Mesendoderm (in vitro differentiated cells): Measurements from ENCODE around the gene RALGPS1.

Experiments used
- DNase-seq: peaks from one replicate; pipeline ENCODE4 v3.0.0; 2013
- H2AK5ac ChIP-seq: 2 replicates; pipeline ENCODE4 v1.6.1; 2013; ENCODE audit warnings: low read length, inconsistent platforms
- H2BK120ac ChIP-seq: 2 replicates; pipeline ENCODE4 v1.6.1; 2013; ENCODE audit warnings: low read depth, mild to moderate bottlenecking, low read length, moderate library complexity, mixed read lengths
- H2BK15ac ChIP-seq: replicated peaks from 2 replicates; pipeline ENCODE4 v1.6.1; 2013; ENCODE audit warnings: low read depth, mild to moderate bottlenecking, moderate library complexity
- H2BK5ac ChIP-seq: 2 replicates; pipeline ENCODE4 v1.6.1; 2013; ENCODE audit warnings: low read length, inconsistent platforms
- H3K18ac ChIP-seq: 2 replicates; pipeline ENCODE4 v1.6.1; 2013; ENCODE audit warnings: mild to moderate bottlenecking, low read length, mixed read lengths
- H3K23ac ChIP-seq: one replicate; pipeline ENCODE4 v1.6.1; 2013; ENCODE audit warnings: low read length
- H3K27ac ChIP-seq: 2 replicates; pipeline ENCODE4 v1.5.1; 2013; ENCODE audit warnings: low read depth, mild to moderate bottlenecking, inconsistent platforms, low read length, moderate library complexity
- H3K27me3 ChIP-seq: 2 replicates; pipeline ENCODE4 v1.6.1; 2013; ENCODE audit warnings: low read length, control low read depth, mild to moderate bottlenecking, inconsistent platforms; ENCODE audit not compliant: insufficient read depth, poor library complexity
- H3K36me3 ChIP-seq: 2 replicates; pipeline ENCODE4 v1.6.1; 2013; ENCODE audit warnings: low read length, inconsistent platforms; ENCODE audit not compliant: control insufficient read depth, insufficient read depth
- H3K4ac ChIP-seq: one replicate; pipeline ENCODE4 v1.6.1; 2013; ENCODE audit warnings: low read depth, mild to moderate bottlenecking, low read length, moderate library complexity
- H3K4me1 ChIP-seq: 2 replicates; pipeline ENCODE4 v1.6.1; 2013; ENCODE audit warnings: low read depth, low read length, inconsistent platforms; ENCODE audit not compliant: control insufficient read depth
- H3K4me2 ChIP-seq: 2 replicates; pipeline ENCODE4 v1.6.1; 2013; ENCODE audit warnings: low read length
- H3K4me3 ChIP-seq: 2 replicates; pipeline ENCODE4 v1.5.1; 2013; ENCODE audit warnings: mild to moderate bottlenecking, low read length
- H3K56ac ChIP-seq: one replicate; pipeline ENCODE4 v1.6.1; 2013; ENCODE audit warnings: low read length
- H3K79me1 ChIP-seq: 2 replicates; pipeline ENCODE4 v1.6.1; 2013; ENCODE audit warnings: low read length, inconsistent platforms
- H3K79me2 ChIP-seq: 2 replicates; pipeline ENCODE4 v1.6.1; 2013; ENCODE audit warnings: mild to moderate bottlenecking, low read length; ENCODE audit not compliant: control insufficient read depth, insufficient read depth
- H3K9ac ChIP-seq: 2 replicates; pipeline ENCODE4 v1.6.1; 2013; ENCODE audit warnings: low read length, inconsistent platforms
- H4K5ac ChIP-seq: one replicate; pipeline ENCODE4 v1.6.1; 2013; ENCODE audit warnings: low read length
- H4K8ac ChIP-seq: one replicate; pipeline ENCODE4 v1.6.1; 2013; ENCODE audit warnings: low read depth, mild to moderate bottlenecking, control low read depth, low read length, moderate library complexity
- WGBS: extraction: QIAGEN DNeasy Blood & Tissue Kit; methylation state at CpG from one replicate; pipeline ENCODE4 v1.1.7; 2013; ENCODE audit warnings: low lambda C conversion rate, missing lambda C conversion rate; ENCODE audit not compliant: insufficient coverage; ENCODE audit errors: extremely low coverage; 5-methylcytosine and 5-hydroxymethylcytosine counted together

The RALGPS1 gene

GRCh38 chr9:126915846-126916543 lies 1.4 kb downstream of the RALGPS1 start:
- no peak overlapping the region for H3K4ac ChIP-seq
- no peak overlapping the region for H3K23ac ChIP-seq
- no CpG with 5 or more reads among the region's 15 CpGs for WGBS
- no peak overlapping the region for H3K27ac ChIP-seq
- H3K18ac ChIP-seq, result no peak overlapping the region
- H3K4me2 ChIP-seq, result peak overlapping the region; percentile 42
- no peak for DNase-seq
- no peaks in the 10 kb centered on the region for H3K4me1 ChIP-seq
- H3K9ac ChIP-seq, result no peak overlapping the region
- no peak overlapping the region for H4K8ac ChIP-seq
- H3K36me3 ChIP-seq, result no peaks in the 10 kb centered on the region
- H4K5ac ChIP-seq, result no peak overlapping the region
- H2AK5ac ChIP-seq, result no peak overlapping the region
- H3K4me3 ChIP-seq, result no peak overlapping the region
- no peaks in the 10 kb centered on the region for H3K79me1 ChIP-seq
- H3K56ac ChIP-seq, result no peak overlapping the region
- H3K27me3 ChIP-seq, result no peaks in the 10 kb centered on the region
- H3K79me2 ChIP-seq, result no peaks in the 10 kb centered on the region
- no peak overlapping the region for H2BK120ac ChIP-seq
- H2BK15ac ChIP-seq, result no peak overlapping the region
- no peak overlapping the region for H2BK5ac ChIP-seq

GRCh38 chr9:126916909-126917308 lies 2.3 kb downstream of the RALGPS1 start:
- no peak overlapping the region for H2AK5ac ChIP-seq
- H3K27ac ChIP-seq, result no peak overlapping the region
- H3K79me1 ChIP-seq, result no peaks in the 10 kb centered on the region
- H3K23ac ChIP-seq, result no peak overlapping the region
- H3K27me3 ChIP-seq, result no peaks in the 10 kb centered on the region
- H3K56ac ChIP-seq, result no peak overlapping the region
- no CpG with 5 or more reads among the region's 2 CpGs for WGBS
- no peak overlapping the region for H3K4ac ChIP-seq
- H3K4me3 ChIP-seq, result no peak overlapping the region
- no peak overlapping the region for H2BK5ac ChIP-seq
- no peaks in the 10 kb centered on the region for H3K79me2 ChIP-seq
- H4K5ac ChIP-seq, result no peak overlapping the region
- H3K36me3 ChIP-seq, result no peaks in the 10 kb centered on the region
- no peak overlapping the region for H3K18ac ChIP-seq
- no peak overlapping the region for H2BK120ac ChIP-seq
- no peak overlapping the region for H3K9ac ChIP-seq
- H3K4me2 ChIP-seq, result no peak overlapping the region
- no peaks in the 10 kb centered on the region for H3K4me1 ChIP-seq
- no peak overlapping the region for H2BK15ac ChIP-seq
- H4K8ac ChIP-seq, result no peak overlapping the region
- peak; percentile 67 for DNase-seq

- no peak overlapping the region for H2BK120ac ChIP-seq
- H3K27ac ChIP-seq, result no peak overlapping the region
- no peak for DNase-seq
- no peaks in the 10 kb centered on the region for H3K4me1 ChIP-seq
- no peak overlapping the region for H3K4me3 ChIP-seq
- no peak overlapping the region for H3K23ac ChIP-seq
- no peak overlapping the region for H2BK5ac ChIP-seq
- no peak overlapping the region for H3K4ac ChIP-seq
- H3K27me3 ChIP-seq, result no peaks in the 10 kb centered on the region
- no peak overlapping the region for H3K18ac ChIP-seq
- H2AK5ac ChIP-seq, result no peak overlapping the region
- H3K4me2 ChIP-seq, result no peak overlapping the region
- H3K79me2 ChIP-seq, result no peaks in the 10 kb centered on the region
- no peaks in the 10 kb centered on the region for H3K79me1 ChIP-seq
- no peak overlapping the region for H2BK15ac ChIP-seq
- WGBS, result no CpG with 5 or more reads among the region's 1 CpG
- H3K9ac ChIP-seq, result no peak overlapping the region
- no peak overlapping the region for H4K5ac ChIP-seq
- H3K56ac ChIP-seq, result no peak overlapping the region
- no peaks in the 10 kb centered on the region for H3K36me3 ChIP-seq
- H4K8ac ChIP-seq, result no peak overlapping the region
These were observed 4.6 kb downstream of the RALGPS1 start for GRCh38 chr9:126919193-126919592.

- no peak overlapping the region for H4K5ac ChIP-seq
- no peak overlapping the region for H2BK120ac ChIP-seq
- no peak overlapping the region for H3K4ac ChIP-seq
- no peaks in the 10 kb centered on the region for H3K79me2 ChIP-seq
- H3K18ac ChIP-seq, result no peak overlapping the region
- no peak overlapping the region for H3K9ac ChIP-seq
- no peak overlapping the region for H3K27ac ChIP-seq
- no peaks in the 10 kb centered on the region for H3K27me3 ChIP-seq
- no peak overlapping the region for H2BK15ac ChIP-seq
- H3K79me1 ChIP-seq, result peaks cover 2% of the 10 kb centered on the region
- no peak overlapping the region for H3K4me3 ChIP-seq
- H2AK5ac ChIP-seq, result no peak overlapping the region
- H3K56ac ChIP-seq, result no peak overlapping the region
- H3K23ac ChIP-seq, result peak overlapping the region; percentile 45
- H3K4me1 ChIP-seq, result no peaks in the 10 kb centered on the region
- H2BK5ac ChIP-seq, result no peak overlapping the region
- H4K8ac ChIP-seq, result no peak overlapping the region
- H3K36me3 ChIP-seq, result no peaks in the 10 kb centered on the region
- no peak overlapping the region for H3K4me2 ChIP-seq
- no peak for DNase-seq
These were observed 11.3 kb downstream of the RALGPS1 start for GRCh38 chr9:126925876-126926275.

- H3K9ac ChIP-seq, result no peak overlapping the region
- no peak overlapping the region for H3K27ac ChIP-seq
- no peaks in the 10 kb centered on the region for H3K4me1 ChIP-seq
- no peaks in the 10 kb centered on the region for H3K36me3 ChIP-seq
- no peak overlapping the region for H3K4me3 ChIP-seq
- no peak overlapping the region for H3K56ac ChIP-seq
- H2BK5ac ChIP-seq, result no peak overlapping the region
- no peak overlapping the region for H3K4ac ChIP-seq
- no peak overlapping the region for H4K8ac ChIP-seq
- peak overlapping the region; percentile 45 for H3K23ac ChIP-seq
- H4K5ac ChIP-seq, result no peak overlapping the region
- no peaks in the 10 kb centered on the region for H3K27me3 ChIP-seq
- WGBS, result no CpG with 5 or more reads among the region's 2 CpGs
- H2AK5ac ChIP-seq, result no peak overlapping the region
- no peaks in the 10 kb centered on the region for H3K79me2 ChIP-seq
- no peak for DNase-seq
- H2BK15ac ChIP-seq, result no peak overlapping the region
- H3K18ac ChIP-seq, result no peak overlapping the region
- H3K79me1 ChIP-seq, result peaks cover 2% of the 10 kb centered on the region
- H2BK120ac ChIP-seq, result no peak overlapping the region
- H3K4me2 ChIP-seq, result no peak overlapping the region
These were observed 11.8 kb downstream of the RALGPS1 start for GRCh38 chr9:126926364-126926763.

GRCh38 chr9:126927419-126927818 lies 12.8 kb downstream of the RALGPS1 start:
- Histone ChIP-seq H3K4me2 (no peak overlapping the region), H3K4me3 (no peak overlapping the region), H4K8ac (no peak overlapping the region), H2BK5ac (no peak overlapping the region), H2BK15ac (no peak overlapping the region), H3K23ac (no peak overlapping the region), H3K27me3 (no peaks in the 10 kb centered on the region), H3K27ac (no peak overlapping the region), H3K4me1 (no peaks in the 10 kb centered on the region), H3K56ac (no peak overlapping the region), H3K36me3 (no peaks in the 10 kb centered on the region), H3K79me2 (no peaks in the 10 kb centered on the region), H3K4ac (no peak overlapping the region), H3K79me1 (peaks cover 2% of the 10 kb centered on the region), H3K18ac (no peak overlapping the region), H3K9ac (no peak overlapping the region), H2AK5ac (no peak overlapping the region), H2BK120ac (no peak overlapping the region), H4K5ac (no peak overlapping the region)
- no peak for DNase-seq
- no CpG with 5 or more reads among the region's 6 CpGs for WGBS
